ENCODE data around the gene RAB35.

- TF ChIP-seq YY1 (IDR thresholded peaks at IDR 0.05; ENCODE audit: insufficient read depth, insufficient read length): no peak
- TF ChIP-seq SUZ12 (IDR thresholded peaks at IDR 0.05; ENCODE audit: extremely low read depth, insufficient read depth, insufficient read length): no peak
- no peak for TF ChIP-seq ZNF274 (IDR thresholded peaks at IDR 0.05; ENCODE audit: low read depth, low read length)
Measured at GRCh38 chr12:120089105-120089504, 27.4 kb downstream of the RAB35 start.
